K562 (cell line): ENCODE data around the gene AFAP1. TPM values are rescaled to one million over a fixed set of nuclear protein-coding genes. Genes with fewer than 3 reads are reported as not detected.

Experiments
- CBFA2T3 ChIP-seq: fragments of 450-650 bp; IDR thresholded peaks from 2 replicates; pipeline ENCODE4 v1.6.1; 2017
- CCAR2 ChIP-seq: fragments of 200-400 bp; formaldehyde crosslinking; IDR thresholded peaks from 2 replicates; pipeline ENCODE4 v1.6.1; 2017; ENCODE audit warnings: mild to moderate bottlenecking, low read depth, low read length
- DDX20 ChIP-seq: fragments of 450-650 bp; IDR thresholded peaks from 2 replicates; pipeline ENCODE4 v1.6.1; 2016; ENCODE audit warnings: missing genetic modification characterization, low read depth, mild to moderate bottlenecking, missing compliant biosample characterization, moderate library complexity
- DMBX1 ChIP-seq: fragments of 250-450 bp; sonication (Bioruptor Pico); IDR thresholded peaks from 2 replicates; pipeline ENCODE4 v1.8.0; 2022; ENCODE audit warnings: inconsistent platforms, mild to moderate bottlenecking, moderate library complexity, borderline replicate concordance
- DPF2 ChIP-seq: fragments of 450-650 bp; IDR thresholded peaks from 2 replicates; pipeline ENCODE4 v1.6.1; 2016
- ESRRB ChIP-seq: fragments of 250-450 bp; sonication (Bioruptor Pico); IDR thresholded peaks from 2 replicates; pipeline ENCODE4 v1.5.0; 2020; ENCODE audit warnings: mild to moderate bottlenecking, moderate library complexity, borderline replicate concordance
- GATAD2A ChIP-seq: fragments of 450-650 bp; IDR thresholded peaks from 2 replicates; pipeline ENCODE4 v1.6.1; 2017
- HNRNPUL1 ChIP-seq: fragments of 200-400 bp; formaldehyde crosslinking; IDR thresholded peaks from 2 replicates; pipeline ENCODE4 v1.6.1; 2017; ENCODE audit warnings: low read length
- MGA ChIP-seq: fragments of 450-650 bp; IDR thresholded peaks from 2 replicates; pipeline ENCODE4 v1.6.1; 2016; ENCODE audit warnings: mild to moderate bottlenecking, moderate library complexity
- PTRF ChIP-seq: fragments of 450-650 bp; IDR thresholded peaks from 2 replicates; pipeline ENCODE4 v1.6.1; 2016; ENCODE audit warnings: mild to moderate bottlenecking, missing genetic modification characterization, missing compliant biosample characterization
- RAD21 ChIP-seq, 2 experiments: fragments of 250-450 bp in 1 of 2; fragments of 450-650 bp in 1 of 2; sonication (Bioruptor Pico) in 1 of 2; formaldehyde crosslinking in 1 of 2; IDR thresholded peaks in 1 of 2; conservative IDR thresholded peaks in 1 of 2; 2 replicates each; pipeline versions ENCODE4 v1.4.0 to v1.8.0; 2020 to 2022; ENCODE audit warnings: mild to moderate bottlenecking in 2 of 2, moderate library complexity in 1 of 2
- SMARCE1 ChIP-seq: fragments of 450-650 bp; IDR thresholded peaks from 2 replicates; pipeline ENCODE4 v1.7.1; 2016; ENCODE audit warnings: mild to moderate bottlenecking
- TBL1XR1 ChIP-seq, 2 experiments: IDR thresholded peaks; 2 replicates each; pipeline ENCODE4 v1.6.1; 2012; ENCODE audit warnings: improper control_type of control experiment in 2 of 2, low read length in 2 of 2, mild to moderate bottlenecking in 1 of 2
- ZNF639 ChIP-seq, 2 experiments: fragments of 200-800 bp in 1 of 2; sonication (Bioruptor generic) in 1 of 2; sonication (generic) in 1 of 2; formaldehyde crosslinking in 1 of 2; IDR thresholded peaks in 1 of 2; conservative IDR thresholded peaks in 1 of 2; 2 replicates each; pipeline versions ENCODE4 v1.5.0 to v1.6.1; 2016 to 2020; ENCODE audit warnings: missing compliant biosample characterization in 1 of 2, missing genetic modification characterization in 1 of 2, missing genetic modification reagents in 1 of 2
- polyA plus RNA-seq, 8 experiments: library from polyadenylated mRNA; depleted of rRNA in 4 of 8; stranded (reverse) in 5 of 8; unstranded in 3 of 8; fragments of >200 nt; fragmentation: Nextera tagmentation in 2 of 8; fragmentation: Illumina TruSeq in 1 of 8; extraction: Ambion mirVana in 2 of 8; extraction: Trizol in 1 of 8; gene quantifications; 2 replicates each; pipeline versions ENCODE4 v1.2.1 to v1.2.3, GENCODE V29; 2011 to 2014; ENCODE audit warnings: inconsistent platforms in 1 of 8, missing spikeins in 1 of 8
- total RNA-seq, 7 experiments: library from RNA; depleted of rRNA in 6 of 7; stranded (reverse); fragments of >200 nt in 6 of 7; fragmentation: Illumina TruSeq in 2 of 7; extraction: Trizol in 2 of 7; gene quantifications; 2 replicates each; pipeline versions ENCODE4 v1.2.1 to v1.2.3, GENCODE V29; 2011 to 2021; ENCODE audit warnings: low replicate concordance in 1 of 7

The AFAP1 gene
- total and polyA plus RNA-seq, 9 of the 15 experiments (the other 6 are each of a cell fraction or from before 2014, with no cell fraction given), result 0.07 to 0.42 (median 0.12) TPM; not detected in 1

- TF ChIP-seq MGA (peak; percentile 42; the same call in 1 of the 2 replicates), GATAD2A (no peak), DMBX1 (CRISPR knock-in tag) (peak; percentile 76), DPF2 (peak; percentile 73; the same call in 1 of the 2 replicates), ESRRB (CRISPR knock-in tag) (no peak), RAD21 (CRISPR knock-in tag; conservative IDR thresholded peaks at IDR 0.05 in 1 of 2, IDR thresholded peaks at IDR 0.05 in 1 of 2) (no peak), PTRF (tag) (no peak), TBL1XR1 (IDR thresholded peaks at IDR 0.05; ENCODE audit: low read length in 2 of 2) (no peak), CCAR2 (no peak), SMARCE1 (no peak), CBFA2T3 (peak; percentile 52; the same call in 1 of the 2 replicates), ZNF639 (CRISPR knock-in tag; conservative IDR thresholded peaks at IDR 0.05 in 1 of 2, IDR thresholded peaks at IDR 0.05 in 1 of 2) (peak in 1 of 2 experiments; percentile 58; a peak in 1 of 4 replicates), DDX20 (tag) (no peak), HNRNPUL1 (no peak)
These were observed 101.4 kb downstream of the AFAP1 start (continued) for GRCh38 chr4:7838136-7838782.
